GM21723 (cell line): Measurements from ENCODE around the gene NHERF2.

Experiments
- ATAC-seq: cut with Tn5 transposase; IDR thresholded peaks from one replicate; pipeline ENCODE4 v1.9.1; 2021; ENCODE audit warnings: mild to moderate bottlenecking, moderate library complexity; ENCODE audit not compliant: unreplicated experiment

NHERF2 gene

DNA sequence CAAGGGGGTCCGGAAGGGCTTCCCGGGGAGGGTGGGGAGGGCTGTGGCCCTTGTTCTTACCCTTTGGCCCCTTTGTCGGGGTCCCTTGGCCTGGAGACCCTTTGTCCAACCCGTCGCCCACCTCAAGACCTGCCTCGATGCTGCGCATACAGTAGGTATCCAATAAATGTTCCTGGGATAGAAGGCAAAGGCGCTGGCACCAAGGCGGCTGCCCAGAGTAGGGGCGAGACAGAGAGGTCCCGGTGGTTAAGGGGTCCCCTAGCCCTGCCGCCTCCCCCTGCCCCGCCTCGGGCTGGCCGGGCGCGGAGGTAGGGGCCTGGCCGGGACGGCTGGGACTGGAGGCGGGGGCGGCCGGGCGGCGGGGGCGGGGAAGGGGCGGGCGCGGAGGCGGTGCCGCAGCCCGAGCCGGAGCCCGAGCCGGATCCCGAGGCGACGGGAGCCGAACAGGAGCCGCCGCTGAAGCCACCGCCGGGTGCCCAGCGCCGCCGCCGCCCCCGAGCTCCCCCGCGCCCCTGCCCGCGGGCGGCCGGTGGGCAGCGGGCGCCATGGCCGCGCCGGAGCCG is at the start of gene NHERF2:
Gene NHERF2 (plus strand): TSS at position 442 of the 563 bp plus-strand sequence. CDS start 104 bp downstream, at position 546.
- ATAC-seq, result no peak

DNA sequence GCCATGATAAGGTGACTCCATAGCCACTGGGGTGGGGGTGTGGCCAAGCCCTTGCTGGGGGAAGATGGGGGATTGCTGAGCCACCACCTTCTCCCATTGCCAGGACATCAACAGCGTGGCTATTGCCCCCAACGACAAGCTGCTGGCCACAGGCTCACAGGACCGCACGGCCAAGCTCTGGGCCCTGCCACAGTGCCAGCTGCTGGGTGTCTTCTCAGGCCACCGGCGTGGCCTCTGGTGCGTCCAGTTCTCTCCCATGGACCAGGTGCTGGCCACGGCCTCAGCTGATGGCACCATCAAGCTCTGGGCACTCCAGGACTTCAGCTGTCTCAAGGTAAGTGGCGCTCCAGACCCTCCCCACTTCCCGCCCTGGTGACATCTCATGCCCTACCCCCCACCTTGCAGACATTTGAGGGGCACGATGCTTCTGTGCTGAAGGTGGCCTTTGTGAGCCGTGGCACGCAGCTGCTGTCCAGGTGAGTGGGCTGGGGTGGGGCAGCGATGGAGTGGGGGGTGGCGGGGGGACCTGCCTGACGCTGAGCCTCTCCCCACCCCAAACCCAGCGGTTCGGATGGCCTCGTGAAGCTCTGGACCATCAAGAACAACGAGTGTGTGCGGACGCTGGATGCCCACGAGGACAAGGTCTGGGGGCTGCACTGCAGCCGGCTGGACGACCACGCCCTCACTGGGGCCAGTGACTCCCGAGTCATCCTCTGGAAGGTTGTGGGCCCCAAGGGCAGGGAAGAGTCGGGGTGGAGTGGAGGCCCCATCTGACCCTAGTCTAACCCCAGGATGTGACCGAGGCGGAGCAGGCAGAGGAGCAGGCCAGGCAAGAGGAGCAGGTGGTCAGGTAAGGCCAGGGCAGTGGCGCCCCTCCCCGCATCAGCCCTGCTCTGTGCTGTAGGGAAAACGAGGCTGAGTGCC is 49.5 kb upstream of the NHERF2 start:
- no peak for ATAC-seq

DNA sequence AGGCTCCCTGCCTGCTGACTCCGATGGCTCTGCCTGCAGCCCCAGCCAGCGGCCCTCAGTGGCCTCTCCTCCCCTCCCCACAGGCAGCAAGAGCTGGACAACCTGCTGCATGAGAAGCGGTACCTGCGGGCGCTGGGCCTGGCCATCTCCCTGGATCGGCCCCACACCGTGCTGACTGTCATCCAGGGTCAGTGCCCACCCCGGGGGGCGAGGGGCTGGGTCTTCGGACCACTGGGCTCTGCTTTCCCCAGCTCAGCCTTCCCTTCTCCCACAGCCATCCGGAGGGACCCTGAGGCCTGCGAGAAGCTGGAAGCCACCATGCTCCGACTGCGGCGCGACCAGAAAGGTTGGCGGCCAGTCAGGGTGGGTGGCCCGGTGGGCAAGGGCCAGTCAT is 48.8 kb upstream of the NHERF2 start:
- no peak for ATAC-seq

DNA sequence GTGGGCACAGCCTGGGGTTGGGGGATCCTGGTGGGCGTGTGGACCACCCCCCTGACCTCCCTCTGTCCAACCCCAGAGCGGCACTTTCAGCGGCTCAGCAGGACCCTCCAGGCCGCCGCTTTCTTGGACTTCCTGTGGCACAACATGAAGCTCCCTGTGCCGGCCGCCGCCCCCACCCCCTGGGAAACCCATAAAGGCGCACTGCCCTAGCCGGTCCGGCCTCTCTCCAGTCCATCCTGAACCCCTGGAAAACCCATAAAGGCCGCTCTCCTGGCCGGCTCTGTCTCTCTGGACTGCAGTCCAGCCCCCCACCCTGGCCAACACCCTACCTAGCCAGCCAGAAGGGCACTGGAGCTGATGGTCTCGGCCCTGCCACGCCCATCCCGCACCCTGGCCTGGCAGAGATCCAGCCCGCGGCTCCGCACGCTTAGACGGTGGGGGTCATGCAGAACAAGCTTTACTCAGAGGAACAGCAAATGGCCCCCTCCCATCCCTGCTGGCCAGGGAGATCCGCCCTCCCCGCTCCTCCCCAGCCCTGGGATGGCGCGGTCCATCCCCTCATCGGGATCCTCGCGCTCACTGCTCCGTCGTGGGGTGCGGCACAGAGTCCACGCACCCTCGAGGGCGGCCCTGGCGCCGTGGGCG is 48.1 kb upstream of the NHERF2 start:
- no peak for ATAC-seq

DNA sequence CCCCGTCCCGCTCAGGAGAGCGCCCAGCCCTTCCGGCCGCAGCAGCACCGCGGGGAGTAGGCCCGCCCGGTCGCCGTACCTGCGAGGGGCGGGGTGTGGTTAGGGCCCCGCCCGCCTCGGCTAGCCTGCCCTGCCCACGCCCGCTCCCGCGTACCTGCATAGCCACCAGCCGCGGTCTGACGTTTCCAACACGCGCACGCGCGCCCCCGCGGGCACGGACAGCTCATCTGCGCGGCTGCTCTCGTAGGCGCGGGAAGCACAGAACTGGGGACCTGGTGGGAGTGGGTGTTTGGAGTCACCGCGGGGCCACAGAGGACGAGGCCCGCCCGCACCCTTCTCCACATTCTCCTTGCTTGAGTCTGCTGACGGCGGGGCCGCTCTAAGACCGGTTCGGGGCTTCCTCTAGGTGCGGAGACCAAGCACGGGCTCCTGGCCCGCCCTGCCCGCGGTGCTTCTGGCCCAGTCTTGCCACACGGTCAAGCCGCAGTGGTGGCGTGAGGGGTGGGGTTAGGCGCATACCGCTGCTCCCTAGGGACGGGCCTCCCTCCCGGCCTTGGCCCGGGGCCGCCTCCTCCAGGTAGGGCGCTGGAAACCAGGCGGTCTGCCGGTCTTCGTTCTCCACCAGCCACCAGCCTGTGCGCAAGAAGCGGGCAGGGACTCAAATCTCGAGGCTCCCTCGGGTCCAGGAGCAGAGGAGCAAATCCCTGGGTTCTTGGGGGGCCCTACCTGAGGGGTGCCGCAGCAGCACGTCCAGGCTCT is 47.3 kb upstream of the NHERF2 start:
- no peak for ATAC-seq

DNA sequence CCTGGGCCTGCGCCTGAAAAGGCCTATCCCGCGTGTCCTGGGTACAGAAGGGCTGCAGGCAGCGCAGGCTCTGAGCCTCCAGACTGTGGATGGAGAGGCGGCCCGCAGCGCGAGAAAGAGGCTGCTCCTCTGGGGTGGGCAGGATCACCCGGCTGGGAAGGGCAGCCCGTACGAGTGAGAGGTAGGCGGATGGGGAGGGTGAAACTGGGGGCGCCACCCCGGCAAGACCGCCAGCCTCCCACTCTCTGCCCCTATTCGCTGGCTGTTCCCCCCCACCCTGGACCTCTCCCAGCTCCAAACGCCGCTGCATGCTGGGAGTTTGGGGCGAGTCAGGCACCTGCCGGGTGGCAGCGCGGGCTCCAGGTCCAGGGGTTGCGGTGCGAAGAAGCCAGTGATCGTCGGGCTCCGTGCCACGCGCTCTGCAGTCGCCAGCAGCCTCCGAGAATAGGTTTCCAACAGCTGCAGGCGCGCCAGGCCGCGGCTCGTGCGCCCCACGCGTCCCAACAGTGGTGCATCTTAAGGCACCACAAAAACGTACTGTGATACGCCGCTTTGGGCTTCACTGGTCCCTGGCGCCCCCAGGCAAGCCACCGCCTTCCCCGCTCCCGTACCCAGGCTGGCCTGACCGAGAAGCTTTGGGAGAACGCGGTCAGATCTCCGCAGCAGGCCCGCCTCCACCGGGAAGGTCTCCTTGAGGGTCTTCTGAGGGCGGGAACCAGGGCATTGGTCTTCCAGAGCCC is 46.5 kb upstream of the NHERF2 start:
- no peak for ATAC-seq

DNA sequence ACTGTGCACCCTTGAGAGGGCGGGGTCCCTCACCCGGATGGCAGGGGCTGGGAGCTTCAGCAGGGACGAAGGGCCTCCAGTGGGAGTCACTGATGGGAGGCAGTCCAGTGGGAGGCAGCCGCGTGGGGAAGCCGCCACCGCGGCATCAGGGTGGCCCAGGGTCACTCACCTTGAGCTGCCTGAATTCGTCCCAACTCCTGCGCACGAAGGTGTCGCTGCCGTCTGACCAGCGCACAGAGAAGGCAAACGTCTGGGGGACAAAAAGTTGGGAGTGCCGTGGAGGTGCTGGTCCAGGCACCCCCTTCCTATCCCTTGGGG is 46.0 kb upstream of the NHERF2 start:
- ATAC-seq, result no peak

DNA sequence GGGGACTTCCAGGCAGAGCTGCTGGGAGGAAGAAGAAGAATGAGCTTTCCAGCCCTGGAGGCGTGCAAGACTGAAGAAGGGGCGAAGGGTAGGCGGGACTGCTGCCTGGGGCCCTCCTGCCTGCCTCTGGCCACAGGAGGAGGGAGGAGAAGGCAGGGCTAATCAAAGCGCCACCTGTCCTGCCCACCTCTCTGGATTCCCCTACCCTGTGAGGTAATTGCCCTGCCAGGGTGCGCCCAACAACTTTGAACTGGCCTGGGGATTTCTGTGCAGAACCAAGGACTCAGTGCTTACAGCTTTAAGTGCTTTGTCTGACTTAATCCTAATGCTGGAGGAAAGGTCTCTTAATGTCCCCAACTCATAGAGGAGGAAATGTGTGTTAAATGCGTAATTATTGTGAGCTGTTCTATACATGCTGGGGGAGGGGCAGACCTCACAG is 45.3 kb upstream of the NHERF2 start, which contains the start of gene NOXO1:
Gene NOXO1 (minus strand): TSS at position 72 of the 439 bp plus-strand sequence. CDS start 290 bp downstream, outside the sequence.
- no peak for ATAC-seq

DNA sequence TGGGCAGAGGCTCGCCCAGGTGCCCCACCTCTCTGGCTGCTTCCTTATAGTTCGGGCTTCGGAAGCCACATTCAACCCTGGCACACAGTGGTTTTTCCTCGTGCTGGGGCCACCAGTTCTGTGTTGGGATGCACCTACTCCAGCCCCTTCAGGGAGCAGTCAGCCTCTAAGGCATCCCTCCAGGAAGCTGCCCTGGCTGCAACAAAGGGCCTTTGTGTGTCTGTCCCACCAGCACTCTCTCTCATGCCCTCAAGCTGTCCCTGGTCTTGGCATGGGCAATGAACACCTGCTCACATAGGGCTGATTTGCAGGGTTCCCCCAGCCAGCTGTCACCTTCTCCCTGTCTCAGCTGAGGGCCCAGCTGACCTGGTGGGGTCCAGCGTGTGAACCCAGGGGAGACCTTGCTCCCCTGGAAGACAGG is 44.7 kb upstream of the NHERF2 start:
- ATAC-seq, result no peak

DNA sequence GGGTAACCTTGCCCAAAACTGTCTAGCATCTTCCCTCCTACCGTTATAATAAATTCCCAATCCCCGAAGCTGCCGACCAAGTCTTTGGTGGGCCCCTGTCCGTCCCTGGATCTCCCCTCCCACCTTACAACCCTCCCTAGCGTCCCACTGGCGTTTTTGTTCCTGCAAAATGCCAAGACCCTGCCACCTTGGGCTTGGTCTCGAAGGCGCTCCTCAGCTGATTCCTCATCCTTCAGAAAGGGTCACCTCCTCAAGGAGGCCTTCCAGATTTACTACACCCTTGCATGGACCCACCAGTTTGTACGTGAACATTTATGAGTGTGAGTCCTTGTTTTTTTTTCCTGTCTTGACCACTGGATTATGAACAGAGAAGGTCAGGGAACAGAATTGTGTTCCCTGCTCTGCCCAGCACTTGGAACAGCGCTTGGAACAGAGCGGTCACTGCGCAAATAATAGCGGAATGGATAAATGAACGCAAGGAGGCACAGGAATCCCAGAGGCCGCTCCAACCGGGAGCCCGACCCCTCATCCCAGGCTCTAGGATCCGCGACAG is 43.6 kb upstream of the NHERF2 start:
- ATAC-seq, result no peak

DNA sequence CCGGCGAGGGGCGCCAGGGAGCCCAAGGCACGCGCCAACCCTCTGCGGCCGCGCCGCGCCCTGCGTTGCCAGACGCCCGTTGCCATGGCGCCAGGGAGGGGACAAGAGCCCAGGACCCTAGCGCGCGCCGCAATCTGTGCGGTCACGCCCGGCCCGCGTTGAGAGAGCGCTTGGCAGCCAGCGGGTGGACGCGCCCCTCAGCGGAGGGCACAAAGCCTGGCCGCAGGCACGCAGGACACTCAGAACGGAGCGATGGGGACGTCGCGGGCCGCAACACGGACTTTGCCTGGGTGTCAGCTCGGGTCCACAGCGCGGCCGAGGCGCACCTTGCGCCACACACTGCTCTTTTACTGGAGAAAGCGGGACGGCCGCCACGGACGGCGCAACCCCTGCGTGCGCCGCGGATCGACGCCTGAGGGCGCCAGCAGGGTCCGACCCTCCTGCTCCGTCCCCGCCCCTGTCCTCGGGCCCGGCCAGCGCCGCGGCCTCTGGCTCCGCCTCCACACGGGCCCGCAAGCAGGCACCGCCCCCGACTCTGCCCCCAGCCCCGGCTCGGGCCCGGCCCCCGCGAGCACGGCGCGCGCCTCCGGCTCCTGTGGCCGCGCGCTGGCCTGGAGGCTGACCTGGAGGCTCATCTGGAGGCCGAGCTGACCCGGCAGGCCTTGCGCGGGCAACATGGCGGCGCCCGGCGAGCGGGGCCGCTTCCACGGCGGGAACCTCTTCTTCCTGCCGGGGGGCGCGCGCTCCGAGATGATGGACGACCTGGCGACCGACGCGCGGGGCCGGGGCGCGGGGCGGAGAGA is 43.0 kb upstream of the NHERF2 start, which contains the start of gene GFER:
Gene GFER (plus strand): TSS at position 650 of the 803 bp plus-strand sequence. CDS start 26 bp downstream, at position 676.
- ATAC-seq, result peak; percentile 72

DNA sequence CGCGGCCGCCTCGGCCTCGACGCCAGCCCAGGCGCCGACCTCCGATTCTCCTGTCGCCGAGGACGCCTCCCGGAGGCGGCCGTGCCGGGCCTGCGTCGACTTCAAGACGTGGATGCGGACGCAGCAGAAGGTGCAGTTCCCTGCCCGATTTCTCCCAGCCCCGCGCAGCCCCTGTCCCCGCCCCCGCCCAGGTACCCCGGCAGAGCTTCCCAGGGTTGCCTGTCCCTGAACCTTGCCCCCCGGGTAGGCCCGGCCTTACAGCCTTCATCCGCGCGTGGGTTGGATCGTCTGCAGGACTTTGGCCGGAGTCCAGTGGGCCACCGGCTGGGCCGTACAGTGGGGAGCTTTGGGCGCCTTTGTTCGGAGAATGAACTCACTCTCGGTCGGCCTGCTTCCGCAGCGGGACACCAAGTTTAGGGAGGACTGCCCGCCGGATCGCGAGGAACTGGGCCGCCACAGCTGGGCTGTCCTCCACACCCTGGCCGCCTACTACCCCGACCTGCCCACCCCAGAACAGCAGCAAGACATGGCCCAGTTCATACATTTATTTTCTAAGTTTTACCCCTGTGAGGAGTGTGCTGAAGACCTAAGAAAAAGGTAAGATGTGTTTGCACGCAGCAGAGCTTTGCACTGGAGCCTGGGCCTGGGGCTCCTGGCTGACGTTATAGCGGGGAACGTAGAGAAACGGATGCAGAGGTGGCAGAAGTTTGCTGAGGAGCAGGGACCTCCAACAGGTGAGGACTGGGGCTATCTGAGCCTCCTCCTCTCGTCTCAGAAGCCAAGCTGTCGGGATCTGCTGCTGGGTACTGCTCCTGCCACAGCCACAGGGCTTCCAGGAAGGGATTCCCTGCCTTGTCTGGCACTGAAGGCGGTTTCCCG is 42.1 kb upstream of the NHERF2 start:
- ATAC-seq, result peak; percentile 6

DNA sequence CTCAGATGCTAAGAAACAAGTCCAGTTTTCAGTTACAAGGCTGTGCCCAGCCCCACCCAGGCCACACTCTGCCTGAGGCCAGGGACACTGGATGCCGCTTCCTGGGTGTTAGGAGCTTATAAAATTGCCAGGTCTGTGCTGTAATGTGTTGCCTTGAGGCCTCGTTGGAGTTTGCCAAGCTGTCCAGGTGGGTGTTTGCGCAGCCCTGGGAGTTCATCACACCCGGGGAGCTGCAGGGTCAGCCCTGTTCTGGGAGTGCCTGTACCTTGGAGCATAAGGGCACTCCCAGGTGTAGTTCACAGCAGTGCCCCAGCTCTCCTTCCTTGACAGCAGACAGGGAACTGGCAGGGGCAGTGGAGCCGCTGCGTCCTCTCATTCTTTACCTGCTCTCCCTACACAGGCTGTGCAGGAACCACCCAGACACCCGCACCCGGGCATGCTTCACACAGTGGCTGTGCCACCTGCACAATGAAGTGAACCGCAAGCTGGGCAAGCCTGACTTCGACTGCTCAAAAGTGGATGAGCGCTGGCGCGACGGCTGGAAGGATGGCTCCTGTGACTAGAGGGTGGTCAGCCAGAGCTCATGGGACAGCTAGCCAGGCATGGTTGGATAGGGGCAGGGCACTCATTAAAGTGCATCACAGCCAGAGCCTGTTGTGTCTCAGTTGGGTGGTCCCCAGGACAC is 41.1 kb upstream of the NHERF2 start:
- no peak for ATAC-seq

DNA sequence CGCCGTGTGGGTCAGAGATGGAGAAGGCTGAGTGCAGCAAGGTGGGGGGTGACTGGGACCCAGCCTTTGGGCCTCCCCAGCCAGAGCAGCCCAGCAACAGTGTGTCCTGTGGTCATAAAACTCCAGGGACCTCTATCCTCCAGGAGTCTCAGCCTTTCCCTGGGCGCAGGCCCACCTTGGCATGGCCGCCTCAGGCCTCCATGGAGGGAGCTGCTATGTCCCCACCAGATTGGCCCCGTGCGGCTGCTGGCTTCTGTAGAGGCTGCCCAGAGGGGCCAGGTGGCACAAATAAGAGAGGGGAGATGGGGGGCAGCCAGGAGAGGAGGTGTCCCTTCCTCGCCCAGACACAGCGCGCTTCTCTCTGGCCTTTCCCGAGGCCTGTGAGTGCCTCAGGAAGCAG is 39.5 kb upstream of the NHERF2 start:
- no peak for ATAC-seq

DNA sequence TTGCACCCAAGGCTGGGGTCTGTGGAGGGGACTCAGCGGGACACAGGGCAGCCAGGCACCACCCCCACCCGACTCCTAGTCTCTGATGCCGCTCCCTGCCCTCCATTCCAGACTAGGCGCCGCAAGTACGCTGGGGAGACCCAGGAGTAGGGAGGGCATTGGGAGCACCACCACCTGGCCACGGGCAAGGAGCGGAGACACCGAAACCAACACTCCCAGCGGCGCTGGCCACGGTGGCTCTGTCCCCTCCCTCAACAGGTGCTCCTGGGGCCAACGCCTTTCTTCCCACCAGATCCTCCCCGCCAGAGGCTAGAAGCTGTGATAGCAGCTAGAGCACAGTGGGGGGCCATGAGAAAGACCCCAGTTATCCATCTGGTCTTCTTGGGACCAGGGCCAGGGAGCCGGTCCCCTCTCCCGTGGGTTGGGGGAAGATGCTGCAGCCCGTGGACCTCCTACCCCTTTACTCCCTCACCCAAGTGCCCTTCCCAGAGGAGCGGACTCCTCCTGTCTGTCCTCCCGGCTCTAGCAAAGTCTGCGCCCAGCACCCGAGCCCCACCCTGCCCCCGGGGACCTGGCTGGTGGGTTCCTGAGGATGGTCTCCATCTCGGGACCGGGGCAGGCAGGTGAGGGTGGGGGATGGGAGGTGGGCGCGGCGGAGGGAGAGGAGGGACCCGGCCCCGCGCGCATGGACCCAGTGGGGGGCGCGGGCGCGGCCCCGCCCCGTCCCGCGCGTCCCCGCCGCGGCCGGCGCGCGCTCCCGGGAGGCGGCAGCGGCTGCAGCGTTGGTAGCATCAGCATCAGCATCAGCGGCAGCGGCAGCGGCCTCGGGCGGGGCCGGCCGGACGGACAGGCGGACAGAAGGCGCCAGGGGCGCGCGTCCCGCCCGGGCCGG is 37.2 kb upstream of the NHERF2 start, which contains the start of gene SYNGR3:
Gene SYNGR3 (plus strand): TSS at position 762 of the 892 bp plus-strand sequence. CDS start 133 bp downstream, outside the sequence.
- no peak for ATAC-seq

DNA sequence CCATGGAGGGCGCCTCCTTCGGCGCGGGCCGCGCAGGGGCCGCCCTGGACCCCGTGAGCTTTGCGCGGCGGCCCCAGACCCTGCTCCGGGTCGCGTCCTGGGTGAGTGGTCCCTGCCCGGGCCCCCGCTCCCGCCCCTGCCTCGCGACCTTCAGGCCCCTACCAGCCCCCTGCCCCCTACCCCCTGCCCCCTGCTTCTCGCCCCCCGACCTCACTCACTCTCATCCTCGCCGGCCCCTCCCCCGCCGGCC is 36.7 kb upstream of the NHERF2 start:
- ATAC-seq, result no peak
